Measurements from ENCODE around the gene SDR9C7. TPM values are rescaled to one million over a fixed set of nuclear protein-coding genes. Genes with fewer than 3 reads are reported as not detected.
"Not testable (repeated sequence)": the region's sequence is repeated elsewhere in the genome, so short reads cannot be mapped to it uniquely, and the experiment has no call there.

SDR9C7 gene
- polyA plus RNA-seq, 1 donor, result 0.32 TPM

DNA sequence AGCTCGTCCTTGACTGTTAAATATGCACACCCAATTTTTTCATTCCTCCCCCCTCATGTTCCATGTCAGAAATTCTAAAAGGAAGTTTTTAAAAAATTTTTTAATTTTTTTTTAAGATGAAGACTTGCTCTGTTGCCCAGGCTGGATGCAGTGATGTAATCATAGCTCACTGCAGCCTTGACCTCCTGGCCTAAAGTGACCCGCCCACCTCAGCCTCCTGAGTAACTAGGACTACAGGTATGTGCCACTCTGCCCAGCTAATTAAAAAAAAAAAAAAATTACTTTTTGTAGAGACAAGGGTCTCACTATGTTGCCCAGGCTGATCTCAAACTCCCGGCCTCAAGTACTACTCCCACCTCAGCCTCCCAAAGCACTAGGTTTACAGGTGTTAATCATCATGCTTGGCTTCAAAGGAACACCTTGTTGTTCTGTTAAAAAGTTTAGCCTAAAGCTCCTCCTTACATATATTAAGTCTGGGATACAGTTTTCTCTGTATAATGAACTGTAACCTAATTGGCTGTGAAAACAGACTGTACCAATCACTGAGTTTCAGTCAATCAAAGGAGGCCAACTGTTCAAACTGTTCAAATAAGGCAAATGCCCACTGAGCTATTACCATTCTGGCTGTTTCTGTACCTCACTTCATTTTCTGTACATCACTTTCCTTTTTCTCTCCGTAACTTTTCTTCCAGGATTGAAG lies 17.8 kb downstream of the SDR9C7 start:
- no peak for DNase-seq

DNA sequence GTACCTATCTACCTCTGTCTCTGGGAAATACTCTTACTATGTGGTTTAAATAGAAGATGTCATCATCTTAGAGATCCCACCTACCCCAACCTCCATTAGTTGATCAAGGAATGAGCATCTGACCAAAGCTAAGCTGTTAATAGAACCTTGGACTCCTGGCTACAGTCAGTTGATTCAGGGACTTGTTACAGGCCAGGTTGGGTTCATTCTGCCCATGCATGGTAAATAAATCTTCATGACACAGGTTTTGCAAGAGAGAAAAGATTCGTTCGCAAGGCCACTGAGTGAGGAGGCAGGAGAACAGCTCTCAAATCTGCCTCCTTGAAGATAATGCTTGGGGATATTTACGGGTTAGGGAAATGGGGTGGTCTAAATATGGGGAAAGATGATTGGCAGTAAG lies 19.5 kb downstream of the SDR9C7 start:
- DNase-seq, result no peak

DNA sequence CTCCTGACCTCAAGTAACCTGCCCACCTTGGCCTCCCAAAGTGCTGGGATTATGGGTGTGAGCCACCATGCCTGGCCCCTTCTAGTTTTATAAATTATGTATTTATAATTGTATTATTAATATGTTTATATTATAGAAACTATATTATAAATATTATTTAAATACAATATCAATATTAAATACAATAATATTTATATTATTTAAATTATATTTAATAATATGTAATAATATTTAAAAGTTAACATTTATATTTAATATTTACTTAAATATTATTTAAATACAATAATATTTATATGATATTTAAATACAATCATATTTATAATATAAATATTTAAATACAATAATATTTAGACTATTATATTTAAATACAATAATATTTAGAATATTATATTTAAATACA lies 20.0 kb downstream of the SDR9C7 start:
- DNase-seq, result no peak

DNA sequence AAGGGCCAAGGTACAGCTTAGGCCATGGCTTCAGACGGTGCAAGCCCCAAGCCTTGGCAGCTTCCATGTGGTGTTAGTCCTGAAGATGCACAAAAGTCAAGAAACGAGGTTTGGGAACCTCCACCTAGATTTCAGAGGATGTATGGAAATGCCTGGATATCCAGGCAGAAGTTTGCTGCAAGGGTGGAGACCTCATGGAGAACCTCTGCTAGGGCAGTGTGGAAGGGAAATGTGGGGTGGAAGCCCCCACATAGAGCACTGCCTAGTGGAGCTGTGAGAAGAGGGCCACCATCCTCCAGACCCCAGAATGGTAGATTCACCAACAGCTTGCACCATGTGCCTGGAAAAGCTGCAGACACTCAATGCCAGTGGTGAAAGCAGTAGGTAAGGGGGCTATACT lies 24.8 kb downstream of the SDR9C7 start:
- DNase-seq, result not testable (repeated sequence)

DNA sequence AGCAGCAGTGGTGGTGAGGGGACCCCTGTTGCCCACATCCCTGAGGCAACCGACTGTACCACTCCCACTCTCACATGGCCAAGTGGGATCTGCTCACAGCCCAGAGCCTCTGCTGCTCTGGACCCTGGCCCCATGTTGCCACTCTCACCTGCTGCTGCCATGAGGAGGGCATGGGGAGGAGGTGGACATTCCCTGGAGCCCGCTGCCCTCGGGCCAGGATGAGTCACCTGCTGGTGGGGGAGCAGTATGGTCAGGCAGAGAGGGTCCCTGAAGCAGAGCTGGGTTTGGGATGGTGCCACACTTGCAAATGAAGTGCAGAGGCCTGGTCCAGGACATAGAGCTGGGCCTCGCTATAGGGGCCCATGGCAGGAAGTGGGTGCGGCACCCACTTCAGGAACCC lies 26.1 kb downstream of the SDR9C7 start:
- DNase-seq, result no peak

DNA sequence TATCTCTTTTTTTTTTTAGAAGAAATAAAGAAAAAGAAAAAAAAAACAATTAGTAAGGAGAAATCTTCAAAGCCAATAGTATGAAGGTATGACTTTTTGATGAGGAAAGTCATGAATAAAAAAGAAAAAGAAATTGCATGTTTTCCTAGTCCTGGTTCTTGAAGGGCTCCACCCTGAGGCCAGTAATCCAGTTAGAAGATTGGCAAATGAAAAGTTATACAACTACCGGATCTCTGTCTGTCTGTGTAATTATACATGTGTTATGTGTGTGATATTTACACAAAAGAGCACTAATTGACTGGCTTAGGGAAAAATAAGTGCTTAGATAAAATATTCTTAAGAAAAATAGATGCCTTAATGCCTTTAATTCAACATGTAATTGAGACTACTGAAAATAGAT lies 28.4 kb downstream of the SDR9C7 start:
- DNase-seq, result no peak

DNA sequence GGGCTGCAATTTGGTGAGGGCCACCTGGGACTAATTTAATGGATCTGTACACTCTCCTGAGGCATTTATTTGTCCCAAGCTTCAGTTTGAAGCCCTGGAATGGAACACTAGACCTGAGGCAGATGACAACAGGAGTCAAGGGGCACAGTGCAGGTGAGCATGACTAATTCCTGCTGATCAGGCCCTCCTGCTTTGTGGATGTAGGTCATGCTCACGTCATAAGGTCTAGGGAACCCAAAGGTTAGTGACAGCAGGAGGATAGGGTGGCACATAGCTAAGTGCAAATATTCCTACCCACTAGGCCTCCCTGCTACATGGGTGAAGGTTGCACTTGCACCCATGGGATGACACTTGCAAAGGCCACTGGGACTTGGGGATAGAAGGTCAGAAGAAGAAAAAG lies 30.8 kb downstream of the SDR9C7 start:
- DNase-seq, result no peak

DNA sequence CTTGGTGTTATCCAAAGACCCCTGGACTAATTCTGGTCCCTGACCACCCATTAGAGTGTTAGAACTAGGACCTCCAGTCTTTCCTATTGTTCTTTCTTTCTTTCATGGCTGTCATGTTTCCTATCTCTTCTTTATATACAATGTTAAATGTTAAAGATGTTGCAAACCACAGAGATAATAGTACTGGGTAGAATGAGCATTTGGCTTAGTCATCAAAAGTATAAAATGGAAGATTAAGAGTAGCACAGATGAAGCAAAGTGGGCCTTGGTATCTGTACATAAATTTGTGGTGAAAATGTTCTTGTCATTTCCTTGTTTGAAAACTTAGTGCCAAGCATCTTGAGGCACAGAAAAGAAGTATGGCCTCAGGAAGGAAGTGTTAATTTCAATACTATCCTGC lies 32.9 kb downstream of the SDR9C7 start:
- not testable (repeated sequence) for DNase-seq

DNA sequence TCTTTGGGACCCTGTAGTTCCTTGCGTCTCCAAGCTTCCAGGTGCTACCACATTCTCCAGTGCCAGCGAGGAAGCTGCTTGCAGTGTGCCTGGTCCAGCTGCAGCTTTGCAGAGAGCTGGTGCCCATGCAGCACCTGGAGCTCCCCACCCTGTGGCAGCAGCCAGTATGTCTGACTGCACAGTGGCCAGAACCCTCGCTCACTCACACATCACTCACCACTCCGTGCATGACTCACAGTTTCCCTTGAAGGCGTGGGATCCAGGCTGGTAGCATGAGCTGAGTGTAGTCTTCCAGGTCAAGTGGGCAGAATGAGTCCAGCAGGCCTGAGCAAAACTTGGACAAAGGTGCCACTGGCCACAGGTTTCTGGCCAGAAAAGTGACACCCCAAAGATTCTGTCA lies 33.6 kb downstream of the SDR9C7 start:
- no peak for DNase-seq

DNA sequence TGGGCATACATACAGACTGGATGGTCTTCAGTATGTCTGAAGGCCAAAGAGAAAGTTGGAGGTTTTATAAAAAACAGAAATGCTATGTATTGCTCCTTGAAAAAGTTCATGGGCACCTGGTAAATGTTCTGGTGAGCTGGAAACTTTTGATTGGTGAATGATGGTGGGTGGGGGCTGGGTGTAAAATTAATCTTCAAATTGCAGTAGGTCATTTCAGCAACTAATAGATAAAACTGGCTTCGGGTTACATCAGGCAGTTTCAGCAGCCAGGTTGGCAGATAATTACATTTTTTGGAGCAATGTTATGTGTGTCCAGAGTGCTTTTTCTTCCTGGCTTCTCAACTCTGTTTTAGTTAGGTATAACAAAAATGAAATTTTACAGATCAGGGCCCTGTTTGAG lies 35.3 kb downstream of the SDR9C7 start:
- DNase-seq, result no peak

DNA sequence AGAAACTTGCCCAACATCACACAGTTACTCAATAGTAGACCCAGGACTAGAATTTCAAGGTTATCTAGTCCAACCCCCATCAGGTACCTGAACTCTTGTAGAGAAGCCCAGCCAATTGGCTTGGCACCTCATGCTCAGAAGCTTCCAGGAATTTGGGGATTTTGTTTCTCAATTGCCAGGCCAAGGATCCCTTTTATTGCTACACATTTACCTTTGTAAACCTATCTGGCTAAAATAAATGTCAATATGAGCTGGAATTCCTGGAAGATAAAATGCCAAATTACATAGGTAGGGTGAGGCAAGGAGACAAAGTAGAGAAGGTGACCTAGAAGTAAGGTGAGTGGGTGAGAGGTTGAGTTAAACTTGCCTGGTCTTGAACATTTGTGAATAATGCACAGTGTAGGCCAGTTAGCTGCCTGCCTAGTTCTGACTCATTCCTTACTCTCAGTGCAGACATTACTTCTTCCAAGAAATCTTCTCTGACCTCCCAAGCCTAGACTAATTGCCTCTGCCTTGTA lies 36.3 kb downstream of the SDR9C7 start:
- DNase-seq, result no peak

DNA sequence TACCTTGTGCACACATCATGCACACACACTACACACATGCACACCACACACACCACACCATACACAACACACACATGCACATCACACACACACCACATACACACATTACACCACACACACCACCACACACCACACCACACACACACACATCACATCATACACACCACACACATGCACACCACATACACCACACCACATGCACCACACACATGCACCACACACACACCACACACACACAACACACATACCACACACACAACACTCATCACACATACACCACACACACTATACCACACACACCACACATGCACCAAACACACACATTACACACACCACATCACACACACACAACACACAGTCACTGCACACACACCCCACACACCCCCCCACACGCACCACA lies 38.1 kb downstream of the SDR9C7 start:
- no peak for DNase-seq

DNA sequence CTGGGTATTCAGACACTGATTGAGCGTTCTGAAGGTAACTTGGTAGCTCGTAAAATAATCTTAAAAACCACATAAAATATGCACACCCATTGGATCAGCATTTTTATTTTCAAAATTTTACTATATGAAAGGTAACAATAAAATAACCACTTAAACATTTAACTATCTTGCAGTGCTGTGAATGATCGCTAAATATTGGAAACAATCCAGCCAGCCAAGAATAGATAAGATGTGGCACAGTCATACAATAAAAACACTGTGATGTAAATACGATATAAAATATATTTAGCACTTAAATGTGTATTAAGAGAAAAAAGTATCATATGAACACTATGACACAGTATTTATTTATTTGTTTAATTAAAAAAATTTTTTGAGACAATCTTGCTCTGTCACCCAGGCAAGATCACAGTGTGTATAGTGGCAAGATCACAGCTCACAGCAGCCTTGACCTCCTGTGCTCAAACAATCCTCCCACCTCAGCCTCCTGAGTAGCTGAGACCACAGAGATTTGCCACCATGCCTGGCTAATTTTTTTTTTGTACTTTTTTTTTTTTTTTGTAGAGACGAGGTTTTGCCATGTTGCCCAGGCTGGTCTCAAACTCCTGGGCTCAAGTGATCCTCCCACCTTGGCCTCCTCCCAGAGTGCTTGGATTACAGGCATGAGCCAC lies 39.4 kb downstream of the SDR9C7 start:
- DNase-seq, result no peak

DNA sequence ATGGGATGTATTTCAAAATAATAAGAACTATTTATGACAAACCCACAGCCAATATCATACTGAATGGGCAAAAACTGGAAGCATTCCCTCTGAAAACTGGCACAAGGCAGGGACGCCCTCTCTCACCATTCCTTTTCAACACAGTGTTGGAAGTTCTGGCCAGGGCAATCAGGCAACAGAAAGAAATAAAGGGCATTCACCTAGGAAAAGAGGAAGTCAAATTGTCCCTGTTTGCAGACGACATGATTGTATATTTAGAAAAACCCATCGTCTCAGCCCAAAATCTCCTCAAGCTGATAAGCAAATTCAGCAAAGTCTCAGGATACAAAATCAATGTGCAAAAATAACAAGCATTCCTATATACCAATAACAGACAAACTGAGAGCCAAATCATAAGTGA lies 42.3 kb downstream of the SDR9C7 start:
- not testable (repeated sequence) for DNase-seq

DNA sequence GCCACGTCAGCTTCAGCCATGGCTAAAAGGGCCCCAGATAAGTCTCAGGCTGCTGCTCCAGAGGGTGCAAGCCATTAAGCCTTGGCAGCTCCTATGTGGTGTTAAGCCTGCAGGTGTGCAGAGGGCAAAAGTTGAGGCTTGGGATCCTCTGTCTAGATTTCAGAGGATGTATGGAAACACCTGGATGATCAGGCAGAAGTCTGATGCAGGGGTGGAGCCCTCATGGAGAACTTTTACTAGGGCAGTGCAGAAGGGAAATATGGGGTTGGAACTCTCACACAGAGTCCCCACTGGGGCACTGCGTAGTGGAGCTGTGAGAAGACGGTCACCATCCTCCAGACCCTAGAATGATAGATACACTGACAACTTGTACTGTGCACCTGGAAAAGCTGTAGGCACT lies 47.9 kb downstream of the SDR9C7 start:
- DNase-seq, result no peak

DNA sequence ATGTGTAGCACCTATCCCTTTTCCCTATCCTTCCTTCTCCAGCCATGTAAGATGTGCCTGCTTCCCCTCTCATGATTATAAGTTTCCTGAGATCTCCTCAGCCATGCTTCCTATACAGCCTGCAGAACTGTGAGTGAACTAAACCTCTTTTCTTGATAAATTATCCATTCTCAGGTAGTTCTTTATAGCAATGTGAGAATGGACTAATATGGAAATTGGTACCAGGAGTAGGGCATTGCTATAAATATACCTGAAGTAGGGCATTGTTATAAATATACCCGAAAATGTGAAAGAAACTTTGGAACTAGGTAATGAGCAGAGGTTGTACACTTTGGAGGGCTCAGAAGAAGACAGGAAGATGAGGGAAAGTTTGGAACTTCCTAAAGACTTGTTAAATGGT lies 48.9 kb downstream of the SDR9C7 start:
- no peak for DNase-seq

DNA sequence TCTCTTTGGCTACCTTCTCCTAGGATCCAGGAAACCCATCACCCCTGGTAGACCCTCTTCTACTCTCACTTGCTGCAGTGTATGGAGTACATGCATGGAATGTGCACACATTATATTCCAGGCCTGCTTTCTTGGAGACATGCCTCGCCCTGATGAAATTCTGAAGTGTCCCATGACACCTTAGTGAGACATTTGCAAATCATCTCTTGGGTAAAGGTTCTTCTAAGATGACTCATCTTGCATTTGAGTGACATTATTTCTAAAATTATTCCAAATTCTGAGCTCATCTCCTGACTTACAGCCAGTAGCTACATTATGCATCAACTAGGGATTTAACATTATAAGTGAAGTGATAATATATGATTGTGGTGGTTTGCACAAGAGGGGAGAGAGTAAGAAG lies 49.8 kb downstream of the SDR9C7 start:
- DNase-seq, result no peak

DNA sequence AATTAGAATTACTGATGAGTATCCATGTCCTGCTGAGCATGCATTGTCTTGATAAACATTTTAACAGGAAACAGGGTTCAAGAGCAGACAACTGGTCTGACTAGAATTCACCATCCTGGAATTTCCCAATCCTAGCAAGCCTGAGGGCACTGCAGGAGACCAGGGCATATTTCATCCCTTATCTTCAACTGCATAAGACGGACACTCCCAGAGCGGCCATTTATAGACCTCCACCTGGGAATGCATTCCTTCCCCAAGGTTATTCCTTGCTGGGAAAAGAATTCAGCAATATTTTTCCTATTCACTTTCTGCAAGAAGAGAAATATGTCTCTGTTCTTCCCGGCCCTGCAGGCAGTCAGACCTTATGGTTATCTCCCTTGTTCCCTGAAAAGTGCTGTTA lies 51.8 kb downstream of the SDR9C7 start:
- DNase-seq, result not testable (repeated sequence)

DNA sequence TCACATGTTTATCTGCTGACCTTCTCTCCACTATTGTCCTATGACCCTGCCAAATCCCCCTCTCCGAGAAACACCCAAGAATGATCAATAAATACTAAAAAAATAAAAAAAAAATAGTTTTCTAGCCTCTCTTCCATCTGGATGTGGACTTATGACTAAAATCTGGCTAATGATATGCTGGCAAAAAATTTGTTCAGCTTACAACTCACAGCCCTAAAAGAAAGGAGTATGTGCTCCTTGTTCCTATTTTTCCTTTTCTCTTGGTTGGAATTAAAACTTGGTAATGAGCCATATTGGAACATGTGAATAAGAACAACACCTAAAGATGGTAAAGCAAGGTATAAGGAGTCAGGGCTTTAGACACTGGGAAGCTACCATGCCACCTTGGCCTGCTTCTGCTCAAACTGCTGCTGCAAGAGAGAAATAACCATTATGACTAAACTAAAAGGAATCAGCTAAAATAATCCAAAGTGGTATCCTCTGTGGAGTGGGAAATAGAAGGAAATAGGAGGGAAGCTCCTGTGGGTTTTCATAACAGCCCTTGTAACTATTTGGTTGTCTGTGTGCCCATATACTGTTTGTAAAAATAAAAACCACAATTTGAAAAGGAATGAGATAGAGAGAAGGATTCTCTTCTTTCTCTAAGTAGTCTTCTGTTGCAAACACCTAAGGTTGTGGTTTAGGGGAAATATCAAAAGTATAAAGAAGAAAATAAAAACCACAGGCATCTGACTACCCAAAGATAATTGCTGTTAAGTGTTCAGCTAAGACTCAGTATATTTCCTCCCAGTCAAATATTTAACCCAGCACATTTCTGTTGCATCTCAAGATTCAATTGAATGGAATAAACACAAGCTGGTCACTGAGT lies 53.8 kb downstream of the SDR9C7 start:
- no peak for DNase-seq

DNA sequence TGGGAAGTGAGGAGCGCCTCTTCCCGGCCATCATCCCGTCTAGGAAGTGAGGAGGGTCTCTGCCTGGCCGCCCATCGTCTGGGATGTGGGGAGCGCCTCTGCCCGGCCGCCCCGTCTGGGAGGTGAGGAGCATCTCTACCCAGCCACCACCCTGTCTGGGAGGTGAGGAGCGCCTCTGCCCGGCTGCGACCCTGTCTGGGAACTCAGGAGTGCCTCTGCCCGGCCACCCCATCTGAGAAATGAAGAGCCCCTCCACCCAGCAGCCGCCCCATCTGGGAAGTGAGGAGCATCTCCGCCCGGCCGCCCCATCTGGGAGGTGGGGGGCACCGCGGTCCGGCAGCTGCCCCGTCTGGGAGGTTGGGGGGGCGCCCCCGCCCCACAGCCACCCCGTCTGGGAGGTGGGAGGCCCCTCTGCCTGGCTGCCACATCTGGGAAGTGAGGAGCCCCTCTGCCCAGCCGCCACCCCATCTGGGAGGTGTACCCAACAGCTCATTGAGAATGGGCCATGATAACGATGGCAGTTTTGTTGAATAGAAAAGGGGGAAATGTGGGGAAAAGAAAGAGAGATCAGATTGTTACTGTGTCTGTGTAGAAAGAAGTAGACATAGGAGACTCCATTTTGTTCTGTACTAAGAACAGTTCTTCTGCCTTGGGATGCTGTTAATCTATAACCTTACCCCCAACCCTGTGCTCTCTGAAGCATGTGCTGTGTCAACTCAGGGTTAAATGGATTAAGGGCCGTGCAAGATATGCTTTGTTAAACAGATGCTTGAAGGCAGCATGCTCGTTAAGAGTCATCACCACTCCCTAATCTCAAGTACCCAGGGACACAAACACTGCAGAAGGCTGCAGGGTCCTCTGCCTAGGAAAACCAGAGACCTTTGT lies 54.7 kb downstream of the SDR9C7 start:
- not testable (repeated sequence) for DNase-seq

DNA sequence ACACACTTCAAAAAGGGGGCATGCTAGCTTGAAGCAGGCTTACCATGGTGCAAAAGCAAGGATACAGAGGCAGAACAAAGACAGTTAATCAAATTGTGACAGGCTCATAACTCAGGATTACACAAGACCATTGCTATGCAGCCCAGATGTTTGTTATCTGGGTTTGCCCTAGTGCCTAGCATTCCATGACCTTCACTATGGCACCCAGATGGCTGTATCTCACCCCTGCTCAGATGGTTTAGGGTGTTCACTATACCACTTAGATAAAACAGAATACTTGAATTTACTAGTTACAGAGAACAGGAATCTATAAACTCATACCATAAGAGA lies 56.2 kb downstream of the SDR9C7 start:
- no peak for DNase-seq

Measured in left kidney (tissue), 2 donors.